NCI-H187 (cell line): ENCODE results near the gene AP4M1.
"Not testable (repeated sequence)": the region's sequence is repeated elsewhere in the genome, so short reads cannot be mapped to it uniquely, and the experiment has no call there.

Source experiments
- DNase-seq, 2 experiments: peaks; one replicate each; lab custom pipeline; 2025; lab: John Stamatoyannopoulos, UW

Gene AP4M1

DNA sequence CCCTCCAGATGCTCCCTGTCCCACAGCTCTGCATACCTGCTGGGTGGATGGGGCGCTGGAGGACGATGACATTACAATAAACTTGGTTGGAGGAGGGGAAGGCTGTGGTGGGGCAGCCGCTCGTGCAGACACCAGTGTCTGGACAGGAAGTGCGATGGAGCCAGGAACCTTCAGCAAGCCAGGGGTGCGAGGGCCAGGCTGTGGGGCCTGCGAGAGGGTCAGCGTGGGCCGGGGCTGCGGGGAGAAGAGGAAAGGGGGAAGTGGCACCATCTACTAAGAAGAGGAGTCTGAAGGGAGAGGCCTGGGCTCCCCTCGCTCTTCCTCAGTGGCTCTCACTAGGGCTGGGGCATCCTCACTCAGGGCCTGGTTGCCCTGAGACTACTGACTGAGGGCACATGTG lies 6.4 kb downstream of the AP4M1 start:
- no peak for DNase-seq

DNA sequence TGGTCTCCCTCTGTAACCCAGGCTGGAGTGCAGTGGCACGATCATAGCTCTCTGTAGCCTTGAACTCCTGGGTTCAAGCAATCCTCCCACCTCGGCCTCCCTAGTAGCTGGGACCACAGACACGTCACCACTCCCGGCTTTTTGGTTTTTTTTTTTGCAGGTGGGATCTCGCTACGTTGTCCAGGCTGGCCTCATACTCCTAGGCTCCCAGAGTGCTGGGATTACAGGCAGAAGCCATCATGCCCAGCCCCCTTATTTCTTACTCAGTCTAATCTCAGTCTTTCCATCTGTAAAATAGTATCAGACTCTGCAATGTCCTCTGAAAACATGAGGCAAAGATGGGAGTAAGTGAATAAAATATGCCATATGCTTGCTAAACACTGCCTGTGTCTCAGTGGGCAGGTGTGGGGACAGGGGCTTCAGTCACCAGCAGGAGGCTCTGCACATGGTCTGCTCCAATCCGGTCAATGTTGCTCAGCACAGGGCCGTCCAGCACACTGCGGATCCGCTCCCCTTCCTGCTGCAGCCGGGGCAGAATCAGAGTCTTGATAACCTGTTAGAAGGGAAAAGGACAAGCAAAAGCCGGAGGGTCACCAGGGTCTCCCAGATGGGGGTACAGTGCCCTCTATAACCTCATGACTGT lies 8.2 kb downstream of the AP4M1 start:
- DNase-seq = no peak

DNA sequence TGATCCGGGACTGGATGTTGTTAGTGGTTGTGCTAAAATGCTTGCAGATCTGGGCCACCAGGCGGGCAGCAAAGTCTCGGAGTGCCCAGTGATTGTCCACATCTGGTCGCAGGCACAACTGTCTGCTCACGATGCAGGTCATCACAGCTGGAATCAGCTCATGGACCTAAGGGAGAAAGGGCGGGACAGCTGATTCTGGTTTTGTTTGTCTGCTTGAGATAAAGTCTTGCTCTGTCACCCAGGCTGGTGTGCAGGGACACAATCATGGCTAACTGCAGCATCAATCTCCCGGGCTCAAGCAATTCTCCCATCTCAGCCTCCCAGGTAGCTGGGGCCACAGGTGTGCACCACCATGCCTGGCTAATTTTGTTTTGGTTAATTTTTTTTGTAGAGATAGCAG lies 9.7 kb downstream of the AP4M1 start:
- no peak for DNase-seq

DNA sequence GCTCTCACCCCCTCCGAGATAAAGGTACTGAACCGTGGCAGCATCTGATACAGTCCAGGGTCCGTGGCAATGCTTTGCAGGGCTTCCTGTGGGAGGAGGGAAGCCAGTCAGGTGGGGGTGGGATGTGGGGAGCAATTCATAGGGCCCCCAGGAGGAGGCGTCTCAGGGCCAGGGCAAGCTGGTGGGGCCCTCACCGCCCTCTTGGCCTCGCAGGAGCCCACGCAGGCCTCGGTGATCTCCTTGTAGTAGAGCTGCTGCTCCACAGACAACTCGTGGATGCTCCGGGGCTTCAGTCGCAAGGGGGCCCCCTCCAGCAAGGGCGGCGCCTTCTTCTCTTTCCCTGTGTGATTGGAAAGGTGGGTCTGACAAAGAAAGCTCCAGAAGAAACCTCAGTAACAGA lies 10.5 kb downstream of the AP4M1 start:
- DNase-seq = no peak

DNA sequence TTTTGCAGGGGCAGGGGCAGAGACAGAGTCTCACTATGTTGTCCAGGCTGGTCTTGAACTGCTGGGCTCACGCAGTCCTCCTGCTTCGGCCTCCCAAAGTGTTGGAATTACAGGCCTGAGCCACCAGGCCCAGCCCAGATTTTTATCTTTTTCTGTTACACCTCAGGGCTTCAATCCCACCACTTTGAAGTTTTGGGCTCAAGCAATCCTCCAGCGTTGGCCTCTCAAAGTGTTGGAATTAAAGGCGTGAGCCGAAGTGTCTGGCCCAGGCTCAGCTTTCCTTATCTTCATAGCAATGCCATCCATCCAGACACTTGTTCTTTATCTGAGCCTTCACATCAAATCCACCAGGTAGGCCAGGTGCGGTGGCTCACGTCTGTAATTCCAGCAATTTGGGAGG lies 13.6 kb downstream of the AP4M1 start:
- no peak for DNase-seq

DNA sequence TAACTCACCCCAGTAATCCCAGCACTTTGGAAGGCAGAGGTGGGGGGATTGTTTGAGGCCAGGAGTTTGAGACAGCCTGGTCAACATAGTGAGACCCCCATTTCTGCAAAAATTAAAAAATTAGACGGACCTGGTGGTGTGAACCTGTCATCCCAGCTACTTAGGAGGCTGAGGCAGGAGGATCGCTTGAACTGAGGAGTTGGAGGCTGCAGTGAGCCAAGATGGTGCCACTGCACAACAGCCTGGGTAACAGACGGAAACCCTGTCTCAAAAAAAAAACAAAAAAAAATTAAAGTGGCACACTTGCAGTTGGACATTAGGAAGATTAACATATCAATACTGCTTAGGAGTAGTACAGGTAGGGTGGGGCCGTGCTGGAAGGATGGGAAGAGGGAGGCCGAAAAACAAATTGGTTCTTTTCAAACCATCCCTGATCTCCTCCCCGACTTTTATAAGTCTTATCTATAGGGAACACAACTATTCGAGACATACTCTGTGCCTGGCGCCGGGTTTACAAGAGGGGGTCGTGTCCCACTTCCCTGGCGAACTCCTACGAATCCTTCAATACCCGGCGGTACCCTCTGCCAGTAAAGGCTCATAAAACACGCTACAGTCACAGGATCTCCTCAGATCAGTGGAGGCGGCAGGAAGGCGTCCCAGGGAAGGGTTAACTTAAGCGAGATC lies 17.1 kb downstream of the AP4M1 start:
- no peak for DNase-seq

DNA sequence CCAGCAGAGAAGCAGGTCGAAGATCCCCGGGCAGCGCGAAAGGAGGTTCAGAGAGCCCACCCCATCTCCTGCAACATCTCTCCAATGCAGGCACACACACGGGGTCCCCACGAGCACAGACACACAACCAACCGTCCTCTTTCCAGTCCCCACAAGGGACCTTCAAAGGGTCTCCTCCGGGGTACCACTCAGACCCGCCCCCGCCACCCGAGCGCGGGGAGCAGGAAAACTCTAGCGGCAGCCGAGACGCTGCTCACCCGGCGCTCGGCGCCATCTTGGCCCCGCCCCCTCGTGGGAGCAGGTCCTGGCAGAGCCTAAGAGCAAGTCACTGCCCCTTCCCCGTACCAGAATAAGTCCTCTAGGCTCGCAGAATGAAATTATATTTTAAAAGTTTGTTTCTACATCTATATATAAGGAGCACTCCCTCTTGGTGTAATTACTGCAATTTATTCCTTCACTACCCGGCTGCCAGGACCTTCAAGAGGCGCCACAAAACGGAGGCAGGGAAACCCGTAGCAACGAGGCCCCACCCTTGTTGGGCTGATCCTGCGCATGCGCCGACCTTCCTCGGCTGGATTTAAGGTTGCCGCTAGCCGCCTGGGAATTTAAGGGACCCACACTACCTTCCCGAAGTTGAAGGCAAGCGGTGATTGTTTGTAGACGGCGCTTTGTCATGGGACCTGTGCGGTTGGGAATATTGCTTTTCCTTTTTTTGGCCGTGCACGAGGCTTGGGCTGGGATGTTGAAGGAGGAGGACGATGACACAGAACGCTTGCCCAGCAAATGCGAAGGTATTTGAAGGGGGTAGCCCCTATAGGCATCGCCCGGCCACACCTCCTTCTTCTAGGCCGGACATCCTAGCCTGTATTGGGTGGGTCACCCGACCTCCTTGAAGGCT lies 17.9 kb downstream of the AP4M1 start, which contains the start of the genes CNPY4 and TAF6:
CNPY4 (plus strand) TSS at position 563 of the 898 bp plus-strand sequence; CDS start at position 674, 111 bp downstream.
TAF6 (minus strand) TSS at position 287 of the 898 bp plus-strand sequence. CDS start 5,149 bp downstream, outside the sequence.
- DNase-seq = peak; percentile 93 to 97

DNA sequence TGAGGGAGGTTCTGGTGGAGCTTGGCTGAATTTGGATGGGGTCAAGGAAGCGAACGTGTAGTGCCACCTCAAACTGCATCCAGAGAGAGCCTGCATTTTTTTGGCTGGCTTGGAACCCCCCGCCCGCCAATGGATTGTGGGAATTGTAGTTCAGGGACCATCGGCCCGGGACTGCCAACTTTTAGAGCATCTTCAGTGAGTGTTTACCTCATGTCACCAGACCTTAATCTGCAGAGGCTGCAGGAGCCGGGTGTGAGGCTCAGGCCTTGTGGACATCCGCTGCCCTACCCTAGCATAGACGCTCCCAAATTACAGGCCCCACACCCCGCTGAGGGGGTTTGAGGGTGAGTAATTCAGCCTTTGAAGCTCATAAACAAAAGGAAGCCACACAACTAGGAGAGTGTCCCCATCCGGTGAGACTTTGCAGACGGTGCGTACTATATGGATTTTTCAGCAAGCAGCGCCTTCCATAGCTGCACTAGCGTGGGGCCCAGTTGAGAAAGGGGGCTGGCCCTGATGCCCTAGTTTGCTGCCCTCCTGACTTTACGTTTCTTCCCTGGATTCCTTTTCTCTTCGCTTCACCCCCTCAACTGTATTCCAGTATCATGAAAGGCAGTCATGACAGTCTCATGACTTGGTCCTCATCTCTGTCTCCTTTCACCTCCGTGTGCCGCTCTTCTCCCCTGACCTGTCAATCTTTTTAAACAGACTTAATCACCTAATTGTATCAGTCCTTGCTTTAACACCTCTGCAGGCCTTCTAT lies 18.7 kb downstream of the AP4M1 start:
- DNase-seq = no peak

DNA sequence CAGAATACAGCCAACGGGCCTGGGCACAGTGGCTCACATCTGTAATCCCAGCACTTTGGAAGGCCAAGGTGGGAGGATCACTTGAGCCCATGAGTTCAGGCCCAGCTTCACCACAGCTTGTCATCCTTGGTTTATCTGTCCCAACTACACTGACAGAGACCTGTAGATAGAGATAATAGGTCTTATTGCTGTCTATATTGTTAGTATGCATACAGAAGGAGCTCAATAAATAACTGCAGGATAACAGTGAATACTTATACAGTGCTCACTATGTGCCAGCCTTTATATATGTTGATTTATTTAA lies 19.2 kb downstream of the AP4M1 start:
- no peak for DNase-seq

DNA sequence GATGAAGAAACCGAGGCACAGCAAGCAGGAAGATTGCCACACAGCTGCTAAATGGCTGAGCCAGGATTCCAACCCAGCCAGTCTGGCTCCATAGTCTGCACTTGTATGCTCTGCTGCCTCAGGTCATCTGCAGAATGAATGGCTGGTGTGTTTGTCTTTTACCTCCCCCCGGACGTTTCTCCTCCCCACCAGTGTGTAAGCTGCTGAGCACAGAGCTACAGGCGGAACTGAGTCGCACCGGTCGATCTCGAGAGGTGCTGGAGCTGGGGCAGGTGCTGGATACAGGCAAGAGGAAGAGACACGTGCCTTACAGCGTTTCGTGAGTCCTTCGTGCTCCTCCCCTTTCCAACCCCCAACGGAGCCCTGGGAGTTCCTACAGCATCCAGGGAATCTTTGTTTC lies 20.6 kb downstream of the AP4M1 start:
- peak; percentile 87 to 94 for DNase-seq

DNA sequence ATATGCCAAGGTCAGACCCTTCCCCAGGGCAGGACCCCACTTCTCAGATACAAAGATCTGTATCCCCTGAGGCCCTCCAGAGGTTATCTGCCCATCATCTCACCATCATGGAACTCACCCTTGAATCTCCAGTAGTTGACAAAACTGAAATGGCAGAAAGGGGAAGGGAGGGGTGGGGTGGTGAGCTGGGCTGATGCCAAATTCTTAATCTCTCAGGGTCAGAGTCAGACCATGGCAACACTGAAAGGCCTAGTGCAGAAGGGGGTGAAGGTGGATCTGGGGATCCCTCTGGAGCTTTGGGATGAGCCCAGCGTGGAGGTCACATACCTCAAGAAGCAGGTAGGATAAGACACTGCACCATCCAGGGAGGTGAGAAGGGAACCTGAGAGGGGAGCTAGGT lies 21.1 kb downstream of the AP4M1 start:
- no peak for DNase-seq

DNA sequence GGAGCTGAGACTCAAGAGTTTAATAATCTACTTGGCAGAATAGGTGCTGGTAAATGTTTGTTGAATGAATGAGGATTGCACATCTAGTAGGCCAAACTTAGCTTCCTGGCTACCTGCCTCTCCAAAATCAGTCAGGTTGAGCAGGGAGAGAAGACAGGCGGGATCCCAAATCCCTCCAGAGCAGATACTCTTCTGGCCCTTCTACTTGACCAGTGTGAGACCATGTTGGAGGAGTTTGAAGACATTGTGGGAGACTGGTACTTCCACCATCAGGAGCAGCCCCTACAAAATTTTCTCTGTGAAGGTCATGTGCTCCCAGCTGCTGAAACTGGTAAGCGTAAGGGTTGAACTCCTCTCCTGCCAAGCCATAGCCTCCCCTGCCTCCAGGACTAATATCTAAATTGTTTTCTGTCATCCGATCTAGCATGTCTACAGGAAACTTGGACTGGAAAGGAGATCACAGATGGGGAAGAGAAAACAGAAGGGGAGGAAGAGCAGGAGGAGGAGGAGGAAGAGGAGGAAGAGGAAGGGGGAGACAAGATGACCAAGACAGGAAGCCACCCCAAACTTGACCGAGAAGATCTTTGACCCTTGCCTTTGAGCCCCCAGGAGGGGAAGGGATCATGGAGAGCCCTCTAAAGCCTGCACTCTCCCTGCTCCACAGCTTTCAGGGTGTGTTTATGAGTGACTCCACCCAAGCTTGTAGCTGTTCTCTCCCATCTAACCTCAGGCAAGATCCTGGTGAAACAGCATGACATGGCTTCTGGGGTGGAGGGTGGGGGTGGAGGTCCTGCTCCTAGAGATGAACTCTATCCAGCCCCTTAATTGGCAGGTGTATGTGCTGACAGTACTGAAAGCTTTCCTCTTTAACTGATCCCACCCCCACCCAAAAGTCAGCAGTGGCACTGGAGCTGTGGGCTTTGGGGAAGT lies 23.1 kb downstream of the AP4M1 start:
- no peak for DNase-seq

DNA sequence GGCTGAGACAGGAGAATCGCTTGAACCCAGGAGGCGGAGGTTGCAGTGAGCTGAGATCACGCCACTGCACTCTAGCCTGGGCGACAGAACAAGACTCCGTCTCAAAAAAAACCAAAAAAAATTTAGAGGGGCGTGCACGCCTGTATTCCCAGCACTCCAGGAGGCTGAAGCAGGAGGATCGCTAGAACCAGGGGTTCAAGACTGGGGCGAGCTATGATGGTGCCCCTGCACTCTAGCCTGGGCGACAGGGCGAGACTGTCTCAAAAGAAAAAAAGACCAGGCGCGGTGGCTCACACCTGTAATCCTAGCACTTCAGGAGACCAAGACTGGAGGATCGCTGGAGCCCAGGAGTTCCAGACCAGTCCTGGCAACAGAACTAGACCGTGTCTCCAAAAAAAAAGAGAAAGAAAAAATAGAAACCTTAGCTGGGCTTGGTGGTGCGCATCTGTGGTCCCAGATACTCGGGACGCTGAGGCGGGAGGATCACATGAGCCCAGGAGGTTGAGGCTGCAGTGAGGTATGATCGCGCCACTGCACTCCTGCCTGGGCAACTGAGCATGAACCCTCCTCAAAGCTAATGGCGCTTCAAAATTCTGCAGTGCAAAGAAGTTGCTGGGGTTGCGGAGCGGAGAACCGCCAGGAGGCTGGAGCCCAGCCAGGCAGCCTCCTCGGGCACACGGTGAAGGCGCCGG lies 24.9 kb downstream of the AP4M1 start:
- DNase-seq = no peak

DNA sequence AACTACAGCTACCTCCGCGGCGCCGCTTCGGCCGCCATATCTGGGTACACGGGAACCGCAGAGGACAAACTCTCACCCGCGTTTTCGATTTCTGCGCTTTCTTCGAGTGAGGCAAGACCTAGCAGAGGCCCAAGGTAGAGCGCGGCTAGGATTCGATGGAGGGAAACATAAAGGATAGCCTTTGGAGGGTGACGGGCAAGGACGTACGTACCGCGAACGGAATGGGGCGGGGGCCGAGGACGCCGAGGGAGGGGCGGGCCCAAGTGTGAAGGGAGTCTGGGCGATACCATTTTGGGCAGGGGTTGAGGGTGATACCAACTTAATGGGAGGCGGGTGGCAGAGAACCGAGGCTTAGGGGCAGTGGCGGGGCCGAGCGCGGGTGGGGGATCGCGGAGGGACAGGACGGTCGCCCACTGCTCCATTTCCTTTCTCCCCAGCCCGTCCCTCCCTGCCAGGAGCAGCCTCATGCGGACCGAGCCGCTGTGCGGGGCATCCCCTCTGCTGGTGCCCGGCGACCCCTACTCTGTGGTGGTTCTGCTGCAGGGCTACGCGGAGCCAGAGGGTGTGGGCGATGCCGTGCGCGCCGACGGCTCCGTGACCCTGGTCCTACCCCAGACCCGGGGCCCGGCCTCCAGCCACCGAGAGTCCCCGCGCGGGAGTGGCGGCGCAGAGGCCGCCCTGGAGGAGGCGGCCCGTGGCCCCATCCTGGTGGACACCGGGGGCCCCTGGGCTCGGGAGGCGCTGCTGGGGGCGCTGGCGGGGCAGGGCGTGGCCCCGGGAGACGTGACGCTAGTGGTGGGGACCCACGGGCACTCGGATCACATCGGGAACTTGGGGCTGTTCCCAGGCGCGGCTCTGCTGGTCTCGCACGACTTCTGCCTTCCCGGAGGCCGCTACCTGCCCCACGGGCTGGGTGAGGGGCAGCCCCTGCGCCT lies 25.8 kb downstream of the AP4M1 start, which contains the start of gene MBLAC1:
MBLAC1 (plus strand) TSS at position 37 of the 935 bp plus-strand sequence; CDS start at position 466, 429 bp downstream.
- peak; percentile 93 to 94 for DNase-seq

DNA sequence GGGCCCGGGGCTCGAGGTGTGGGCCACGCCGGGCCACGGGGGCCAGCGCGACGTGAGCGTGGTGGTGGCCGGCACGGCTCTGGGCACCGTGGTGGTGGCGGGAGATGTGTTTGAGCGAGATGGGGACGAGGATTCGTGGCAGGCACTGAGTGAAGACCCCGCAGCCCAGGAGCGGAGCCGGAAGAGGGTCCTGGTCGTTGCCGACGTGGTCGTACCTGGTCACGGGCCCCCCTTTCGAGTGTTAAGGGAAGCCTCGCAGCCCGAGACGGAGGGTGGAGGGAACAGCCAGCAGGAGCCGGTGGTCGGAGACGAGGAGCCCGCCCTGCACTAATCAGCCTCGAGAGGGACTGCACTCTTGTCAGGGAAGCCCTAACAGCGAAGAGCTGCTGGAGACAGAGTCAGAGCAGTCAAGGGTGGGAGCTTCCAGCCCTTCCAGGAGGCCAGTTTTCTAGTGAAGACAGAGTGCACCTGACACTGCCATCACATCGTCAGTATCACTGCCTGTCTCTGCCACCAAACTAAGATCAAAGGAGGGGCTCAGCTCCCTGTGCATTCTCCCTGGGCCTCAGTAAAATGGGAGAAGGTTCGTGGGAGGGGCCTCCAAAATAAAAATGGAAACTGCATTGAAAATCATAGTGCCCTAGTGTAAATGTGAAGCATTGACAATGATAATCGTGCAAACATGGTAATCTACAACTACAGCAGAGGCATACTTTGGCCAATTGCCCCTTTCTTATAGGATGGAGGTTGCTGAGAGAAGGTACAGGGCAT lies 26.6 kb downstream of the AP4M1 start:
- no peak for DNase-seq

DNA sequence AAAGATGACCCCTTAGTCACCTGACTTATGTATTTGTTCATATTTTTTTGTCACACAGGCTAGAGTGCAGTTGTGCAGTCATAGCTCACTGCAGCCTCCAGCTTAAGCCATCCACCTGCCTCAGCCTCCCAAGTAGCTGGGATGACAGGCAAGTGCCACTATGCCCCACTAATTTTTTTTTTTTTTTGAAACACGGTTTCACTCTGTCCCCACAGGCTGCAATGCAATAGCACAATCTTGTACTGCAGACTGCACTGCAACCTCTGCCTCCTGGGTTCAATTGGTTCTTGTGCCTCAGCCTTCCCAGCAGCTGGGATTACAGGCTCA lies 27.2 kb downstream of the AP4M1 start:
- DNase-seq = no peak

DNA sequence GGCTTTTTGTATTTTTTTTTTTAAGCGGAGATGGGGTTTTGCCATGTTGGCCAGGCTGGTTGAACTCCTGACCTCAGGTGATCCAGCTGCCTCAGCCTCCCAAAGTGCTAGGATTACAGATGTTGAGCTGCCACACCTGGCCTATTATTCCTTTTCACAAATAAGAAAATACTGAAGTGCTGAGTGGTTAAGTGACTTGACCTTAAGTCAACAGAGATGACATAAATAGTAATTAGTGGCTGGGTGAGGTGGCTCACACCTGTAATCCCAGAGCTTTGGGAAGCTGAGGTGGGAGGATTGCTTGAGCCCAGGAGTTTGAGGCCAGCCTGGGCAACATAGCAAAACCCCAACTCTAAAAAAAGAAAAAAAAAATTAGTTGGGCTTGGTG lies 28.8 kb downstream of the AP4M1 start:
- DNase-seq = not testable (repeated sequence)
